ENCODE measurements around the gene RFX2.

DNA sequence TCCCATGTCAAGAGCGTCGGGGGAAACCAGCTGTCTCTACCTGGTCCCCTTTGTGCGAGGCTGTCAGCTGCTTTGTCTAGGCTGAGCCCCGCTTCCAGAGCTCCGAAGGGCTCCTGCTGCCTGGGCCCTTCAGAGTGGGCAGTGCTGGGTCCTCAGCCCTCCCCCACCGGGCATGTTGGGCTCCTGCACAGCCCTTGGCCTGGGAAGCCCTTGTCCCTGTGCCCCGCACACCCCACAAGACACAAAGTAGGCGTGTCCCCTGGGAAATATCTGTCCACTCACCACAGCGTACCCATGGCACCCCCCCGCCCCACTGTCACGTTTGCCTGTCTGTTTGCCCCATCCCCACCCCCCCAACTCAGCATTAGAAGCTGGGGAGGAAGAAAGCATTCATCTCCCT, 92.7 kb downstream of the RFX2 start:
- TF ChIP-seq, protein P1, sequence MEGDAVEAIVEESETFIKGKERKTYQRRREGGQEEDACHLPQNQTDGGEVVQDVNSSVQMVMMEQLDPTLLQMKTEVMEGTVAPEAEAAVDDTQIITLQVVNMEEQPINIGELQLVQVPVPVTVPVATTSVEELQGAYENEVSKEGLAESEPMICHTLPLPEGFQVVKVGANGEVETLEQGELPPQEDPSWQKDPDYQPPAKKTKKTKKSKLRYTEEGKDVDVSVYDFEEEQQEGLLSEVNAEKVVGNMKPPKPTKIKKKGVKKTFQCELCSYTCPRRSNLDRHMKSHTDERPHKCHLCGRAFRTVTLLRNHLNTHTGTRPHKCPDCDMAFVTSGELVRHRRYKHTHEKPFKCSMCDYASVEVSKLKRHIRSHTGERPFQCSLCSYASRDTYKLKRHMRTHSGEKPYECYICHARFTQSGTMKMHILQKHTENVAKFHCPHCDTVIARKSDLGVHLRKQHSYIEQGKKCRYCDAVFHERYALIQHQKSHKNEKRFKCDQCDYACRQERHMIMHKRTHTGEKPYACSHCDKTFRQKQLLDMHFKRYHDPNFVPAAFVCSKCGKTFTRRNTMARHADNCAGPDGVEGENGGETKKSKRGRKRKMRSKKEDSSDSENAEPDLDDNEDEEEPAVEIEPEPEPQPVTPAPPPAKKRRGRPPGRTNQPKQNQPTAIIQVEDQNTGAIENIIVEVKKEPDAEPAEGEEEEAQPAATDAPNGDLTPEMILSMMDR (IDR thresholded peaks at IDR 0.05), result no peak
- TF ChIP-seq ZFX (IDR thresholded peaks at IDR 0.05; ENCODE audit: borderline replicate concordance), result no peak

Data from 22Rv1 (cell line).